HEK293 (cell line): Measurements from ENCODE around the gene HOMER1.

Source experiments
- CTCF ChIA-PET: fragments of 350-600 bp; formaldehyde crosslinking; extraction: SDS; loops from one replicate; lab custom pipeline; 2021; ENCODE audit warnings: antibody characterized with exemption; lab: Yijun Ruan, JAX
- POLR2A ChIA-PET: fragments of 300-600 bp; formaldehyde crosslinking; extraction: SDS; loops from one replicate; lab custom pipeline; 2020; ENCODE audit warnings: antibody characterized with exemption, inconsistent platforms; lab: Yijun Ruan, JAX
- H3K27ac ChIP-seq: fragments of 200-500 bp; sonication (Bioruptor generic); 2 replicates; pipeline ENCODE4 v1.5.1; 2014; ENCODE audit warnings: low read depth, low read length, control low read depth, inconsistent platforms; ENCODE audit errors: extremely low read depth
- H3K36me3 ChIP-seq, 2 experiments: fragments of 200-500 bp in 1 of 2; sonication (Bioruptor generic) in 1 of 2; 1 replicate in 1 of 2; 2 replicates in 1 of 2; pipeline ENCODE4 v1.5.1; 2014 to 2017; ENCODE audit warnings: inconsistent platforms in 2 of 2, low read length in 2 of 2; ENCODE audit not compliant: control insufficient read depth in 2 of 2, insufficient read depth in 1 of 2
- H3K4me1 ChIP-seq: fragments of 200-500 bp; sonication (Bioruptor generic); 2 replicates; pipeline ENCODE4 v1.5.1; 2014; ENCODE audit warnings: mild to moderate bottlenecking, low read length, inconsistent platforms; ENCODE audit not compliant: control insufficient read depth, insufficient read depth
- H3K4me3 ChIP-seq: 2 replicates; pipeline ENCODE4 v1.5.1; 2011; ENCODE audit warnings: low read depth, mild to moderate bottlenecking, control low read depth, low read length, moderate library complexity
- H3K9me3 ChIP-seq: fragments of 200-500 bp; sonication (Bioruptor generic); 2 replicates; pipeline ENCODE4 v1.5.1; 2014; ENCODE audit warnings: low read depth, low read length, inconsistent platforms; ENCODE audit not compliant: control insufficient read depth, insufficient read depth
- EGR2 ChIP-seq: fragments of 450-650 bp; formaldehyde crosslinking; IDR thresholded peaks from 2 replicates; pipeline ENCODE4 v1.5.1; 2016; ENCODE audit warnings: low read depth, missing biosample characterization, missing genetic modification characterization
- KLF16 ChIP-seq: fragments of 450-650 bp; formaldehyde crosslinking; IDR thresholded peaks from 2 replicates; pipeline ENCODE4 v1.5.1; 2017; ENCODE audit warnings: missing biosample characterization, missing genetic modification characterization
- SP2 ChIP-seq: fragments of 450-650 bp; formaldehyde crosslinking; IDR thresholded peaks from 2 replicates; pipeline ENCODE4 v1.5.1; 2016; ENCODE audit warnings: missing biosample characterization, missing genetic modification characterization
- SP7 ChIP-seq: fragments of 450-650 bp; formaldehyde crosslinking; IDR thresholded peaks from 2 replicates; pipeline ENCODE4 v1.5.1; 2016; ENCODE audit warnings: missing biosample characterization, missing genetic modification characterization
- ZBTB20 ChIP-seq: fragments of 450-650 bp; formaldehyde crosslinking; IDR thresholded peaks from 2 replicates; pipeline ENCODE4 v1.5.1; 2016; ENCODE audit warnings: missing biosample characterization, missing genetic modification characterization
- ZBTB48 ChIP-seq: fragments of 450-650 bp; formaldehyde crosslinking; IDR thresholded peaks from 2 replicates; pipeline ENCODE4 v1.5.1; 2016; ENCODE audit warnings: missing biosample characterization, missing genetic modification characterization
- ZFHX2 ChIP-seq: fragments of 450-650 bp; formaldehyde crosslinking; conservative IDR thresholded peaks from 2 replicates; pipeline ENCODE4 v1.5.1; 2016; ENCODE audit warnings: missing biosample characterization, missing genetic modification characterization
- ZNF18 ChIP-seq: fragments of 450-650 bp; formaldehyde crosslinking; IDR thresholded peaks from 2 replicates; pipeline ENCODE4 v1.5.1; 2016; ENCODE audit warnings: missing biosample characterization, missing genetic modification characterization
- ZNF214 ChIP-seq: fragments of 450-650 bp; formaldehyde crosslinking; IDR thresholded peaks from 2 replicates; pipeline ENCODE4 v1.5.1; 2017; ENCODE audit warnings: missing biosample characterization, mild to moderate bottlenecking, missing genetic modification characterization, borderline replicate concordance
- ZNF341 ChIP-seq: fragments of 450-650 bp; formaldehyde crosslinking; IDR thresholded peaks from 2 replicates; pipeline ENCODE4; 2016; ENCODE audit warnings: low read depth, missing biosample characterization, missing genetic modification characterization
- ZNF48 ChIP-seq: fragments of 450-650 bp; formaldehyde crosslinking; IDR thresholded peaks from 2 replicates; pipeline ENCODE4 v1.5.1; 2016; ENCODE audit warnings: missing biosample characterization, missing genetic modification characterization
- ZNF558 ChIP-seq: fragments of 450-650 bp; formaldehyde crosslinking; IDR thresholded peaks from 2 replicates; pipeline ENCODE4 v1.5.1; 2016; ENCODE audit warnings: missing biosample characterization, missing genetic modification characterization
- ZNF768 ChIP-seq: fragments of 450-650 bp; formaldehyde crosslinking; IDR thresholded peaks from 2 replicates; pipeline ENCODE4 v1.5.1; 2018; ENCODE audit warnings: missing biosample characterization, mild to moderate bottlenecking, missing genetic modification characterization
- TF ChIP-seq, protein P1 (sequence below): fragments of 450-650 bp; formaldehyde crosslinking; IDR thresholded peaks from 2 replicates; pipeline ENCODE4 v1.5.1; 2017; ENCODE audit warnings: missing biosample characterization, missing genetic modification characterization
- TF ChIP-seq, protein P2 (sequence below): fragments of 450-650 bp; formaldehyde crosslinking; IDR thresholded peaks from 2 replicates; pipeline ENCODE4 v1.5.1; 2017; ENCODE audit warnings: missing biosample characterization, missing genetic modification characterization
- TF ChIP-seq, protein P3 (sequence below): fragments of 450-650 bp; formaldehyde crosslinking; IDR thresholded peaks from 2 replicates; pipeline ENCODE4 v1.5.1; 2016; ENCODE audit warnings: missing biosample characterization, missing genetic modification characterization
- TF ChIP-seq, protein P4 (sequence below): sonication (generic); formaldehyde crosslinking; IDR thresholded peaks from 2 replicates; pipeline ENCODE4 v1.8.1; 2022; ENCODE audit warnings: mild to moderate bottlenecking, moderate library complexity, missing genetic modification reagents
- TF ChIP-seq, protein P5 (sequence below): fragments of 450-650 bp; formaldehyde crosslinking; IDR thresholded peaks from 2 replicates; pipeline ENCODE4 v1.5.1; 2016; ENCODE audit warnings: missing biosample characterization, missing genetic modification characterization

Gene HOMER1

DNA sequence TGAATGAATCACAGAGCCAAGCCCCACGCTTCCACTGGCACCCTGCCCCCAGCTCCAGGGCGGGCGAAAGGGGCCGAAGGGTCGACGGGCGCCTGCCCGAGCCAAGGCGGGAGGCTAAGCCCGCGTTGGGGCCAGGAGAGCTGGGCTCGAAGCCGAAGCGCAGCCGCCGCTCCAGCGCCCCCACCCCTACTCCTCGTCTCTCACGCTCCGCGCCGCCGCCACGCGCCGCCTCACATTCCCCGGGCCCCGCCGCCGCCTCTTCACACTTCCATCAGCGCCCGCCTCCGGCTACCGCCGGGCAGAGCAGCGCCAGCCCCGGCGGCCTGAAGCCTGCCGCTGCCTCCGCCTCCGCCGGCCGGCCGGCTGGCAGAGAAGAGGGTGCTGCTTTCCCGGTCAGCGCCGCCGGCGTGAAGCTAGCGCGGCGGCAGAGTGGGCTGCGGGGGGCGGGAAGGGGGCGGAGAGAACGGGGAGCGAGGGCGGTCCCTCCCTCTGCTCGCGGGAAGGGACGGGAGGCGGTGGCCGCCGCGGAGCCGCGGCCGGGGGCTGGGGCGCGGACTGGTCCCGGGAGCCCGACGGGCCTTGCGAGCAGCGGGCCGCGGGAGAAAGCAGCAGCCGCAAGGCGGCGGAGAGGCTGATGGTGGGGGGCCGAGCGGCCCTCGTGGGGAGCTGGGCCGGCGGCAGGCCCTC lies at the start of gene HOMER1 (continued):
- peak; percentile 58 for TF ChIP-seq ZNF341 (tag by site-specific recombination)
- 0 out of 2 replicates have a peak, but pooled peaks have one; percentile 24 for TF ChIP-seq ZBTB48
- TF ChIP-seq KLF16 (tag by site-specific recombination), result 0 out of 2 replicates have a peak, but pooled peaks have one; percentile 30
- TF ChIP-seq ZNF18 (tag by site-specific recombination), result peak; percentile 57
- 0 out of 2 replicates have a peak, but pooled peaks have one; percentile 45 for TF ChIP-seq ZNF768
- peak; percentile 70; the same call in 1 of the 2 replicates for TF ChIP-seq EGR2 (tag by site-specific recombination)
- TF ChIP-seq, protein P1, sequence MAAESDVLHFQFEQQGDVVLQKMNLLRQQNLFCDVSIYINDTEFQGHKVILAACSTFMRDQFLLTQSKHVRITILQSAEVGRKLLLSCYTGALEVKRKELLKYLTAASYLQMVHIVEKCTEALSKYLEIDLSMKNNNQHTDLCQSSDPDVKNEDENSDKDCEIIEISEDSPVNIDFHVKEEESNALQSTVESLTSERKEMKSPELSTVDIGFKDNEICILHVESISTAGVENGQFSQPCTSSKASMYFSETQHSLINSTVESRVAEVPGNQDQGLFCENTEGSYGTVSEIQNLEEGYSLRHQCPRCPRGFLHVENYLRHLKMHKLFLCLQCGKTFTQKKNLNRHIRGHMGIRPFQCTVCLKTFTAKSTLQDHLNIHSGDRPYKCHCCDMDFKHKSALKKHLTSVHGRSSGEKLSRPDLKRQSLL (tag by site-specific recombination), result peak; percentile 48; the same call in 1 of the 2 replicates
- TF ChIP-seq, protein P2, sequence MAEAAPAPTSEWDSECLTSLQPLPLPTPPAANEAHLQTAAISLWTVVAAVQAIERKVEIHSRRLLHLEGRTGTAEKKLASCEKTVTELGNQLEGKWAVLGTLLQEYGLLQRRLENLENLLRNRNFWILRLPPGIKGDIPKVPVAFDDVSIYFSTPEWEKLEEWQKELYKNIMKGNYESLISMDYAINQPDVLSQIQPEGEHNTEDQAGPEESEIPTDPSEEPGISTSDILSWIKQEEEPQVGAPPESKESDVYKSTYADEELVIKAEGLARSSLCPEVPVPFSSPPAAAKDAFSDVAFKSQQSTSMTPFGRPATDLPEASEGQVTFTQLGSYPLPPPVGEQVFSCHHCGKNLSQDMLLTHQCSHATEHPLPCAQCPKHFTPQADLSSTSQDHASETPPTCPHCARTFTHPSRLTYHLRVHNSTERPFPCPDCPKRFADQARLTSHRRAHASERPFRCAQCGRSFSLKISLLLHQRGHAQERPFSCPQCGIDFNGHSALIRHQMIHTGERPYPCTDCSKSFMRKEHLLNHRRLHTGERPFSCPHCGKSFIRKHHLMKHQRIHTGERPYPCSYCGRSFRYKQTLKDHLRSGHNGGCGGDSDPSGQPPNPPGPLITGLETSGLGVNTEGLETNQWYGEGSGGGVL, result peak; percentile 51
- peak; percentile 68 for TF ChIP-seq SP2 (tag by site-specific recombination)
- peak; percentile 67 for TF ChIP-seq ZBTB20 (tag by site-specific recombination)

GRCh38 chr5:79563247-79563590 lies 49.3 kb upstream of the HOMER1 start:
- POLR2A ChIA-PET, result interaction anchor here (0.7 kb wide), 1 partner anchor 225 kb away, joined by 3 read pairs; no protein-coding TSS in a partner anchor
- CTCF ChIA-PET, result interaction anchor here (0.8 kb wide), 1 partner anchor 9 kb away, joined by 3 read pairs; no protein-coding TSS in a partner anchor
- peaks cover 7% of the 10 kb centered on the region for H3K4me1 ChIP-seq
- H3K27ac ChIP-seq, result no peak overlapping the region
- no peaks in the 10 kb centered on the region for H3K9me3 ChIP-seq
- TF ChIP-seq ZNF558 (no peak), SP7 (tag by site-specific recombination) (no peak), ZNF214 (tag by site-specific recombination) (no peak), ZNF48 (no peak), ZFHX2 (tag by site-specific recombination) (0 out of 2 replicates have a peak, but pooled peaks have one; percentile 13), ZBTB48 (0 out of 2 replicates have a peak, but pooled peaks have one; percentile 5)
- TF ChIP-seq, protein P3, sequence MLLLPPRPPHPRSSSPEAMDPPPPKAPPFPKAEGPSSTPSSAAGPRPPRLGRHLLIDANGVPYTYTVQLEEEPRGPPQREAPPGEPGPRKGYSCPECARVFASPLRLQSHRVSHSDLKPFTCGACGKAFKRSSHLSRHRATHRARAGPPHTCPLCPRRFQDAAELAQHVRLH, result no peak
- TF ChIP-seq, protein P4, sequence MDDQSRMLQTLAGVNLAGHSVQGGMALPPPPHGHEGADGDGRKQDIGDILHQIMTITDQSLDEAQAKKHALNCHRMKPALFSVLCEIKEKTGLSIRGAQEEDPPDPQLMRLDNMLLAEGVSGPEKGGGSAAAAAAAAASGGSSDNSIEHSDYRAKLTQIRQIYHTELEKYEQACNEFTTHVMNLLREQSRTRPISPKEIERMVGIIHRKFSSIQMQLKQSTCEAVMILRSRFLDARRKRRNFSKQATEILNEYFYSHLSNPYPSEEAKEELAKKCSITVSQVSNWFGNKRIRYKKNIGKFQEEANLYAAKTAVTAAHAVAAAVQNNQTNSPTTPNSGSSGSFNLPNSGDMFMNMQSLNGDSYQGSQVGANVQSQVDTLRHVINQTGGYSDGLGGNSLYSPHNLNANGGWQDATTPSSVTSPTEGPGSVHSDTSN (CRISPR knock-in tag), result no peak
- TF ChIP-seq, protein P5, sequence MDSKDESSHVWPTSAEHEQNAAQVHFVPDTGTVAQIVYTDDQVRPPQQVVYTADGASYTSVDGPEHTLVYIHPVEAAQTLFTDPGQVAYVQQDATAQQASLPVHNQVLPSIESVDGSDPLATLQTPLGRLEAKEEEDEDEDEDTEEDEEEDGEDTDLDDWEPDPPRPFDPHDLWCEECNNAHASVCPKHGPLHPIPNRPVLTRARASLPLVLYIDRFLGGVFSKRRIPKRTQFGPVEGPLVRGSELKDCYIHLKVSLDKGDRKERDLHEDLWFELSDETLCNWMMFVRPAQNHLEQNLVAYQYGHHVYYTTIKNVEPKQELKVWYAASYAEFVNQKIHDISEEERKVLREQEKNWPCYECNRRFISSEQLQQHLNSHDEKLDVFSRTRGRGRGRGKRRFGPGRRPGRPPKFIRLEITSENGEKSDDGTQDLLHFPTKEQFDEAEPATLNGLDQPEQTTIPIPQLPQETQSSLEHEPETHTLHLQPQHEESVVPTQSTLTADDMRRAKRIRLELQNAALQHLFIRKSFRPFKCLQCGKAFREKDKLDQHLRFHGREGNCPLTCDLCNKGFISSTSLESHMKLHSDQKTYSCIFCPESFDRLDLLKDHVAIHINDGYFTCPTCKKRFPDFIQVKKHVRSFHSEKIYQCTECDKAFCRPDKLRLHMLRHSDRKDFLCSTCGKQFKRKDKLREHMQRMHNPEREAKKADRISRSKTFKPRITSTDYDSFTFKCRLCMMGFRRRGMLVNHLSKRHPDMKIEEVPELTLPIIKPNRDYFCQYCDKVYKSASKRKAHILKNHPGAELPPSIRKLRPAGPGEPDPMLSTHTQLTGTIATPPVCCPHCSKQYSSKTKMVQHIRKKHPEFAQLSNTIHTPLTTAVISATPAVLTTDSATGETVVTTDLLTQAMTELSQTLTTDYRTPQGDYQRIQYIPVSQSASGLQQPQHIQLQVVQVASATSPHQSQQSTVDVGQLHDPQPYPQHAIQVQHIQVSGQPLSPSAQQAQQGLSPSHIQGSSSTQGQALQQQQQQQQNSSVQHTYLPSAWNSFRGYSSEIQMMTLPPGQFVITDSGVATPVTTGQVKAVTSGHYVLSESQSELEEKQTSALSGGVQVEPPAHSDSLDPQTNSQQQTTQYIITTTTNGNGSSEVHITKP (tag by site-specific recombination), result peak; percentile 74
- H3K4me3 ChIP-seq, result no peak overlapping the region
- no peaks in the 10 kb centered on the region for H3K36me3 ChIP-seq
